ENCODE results near the gene DNAJC19. TPM values are rescaled to one million over a fixed set of nuclear protein-coding genes. Genes with fewer than 3 reads are reported as not detected.

DNAJC19 gene
- total RNA-seq, 1 experiment from 2014 or later: 86.9 TPM

GRCh38 chr3:181017690-181018089 is 28.2 kb upstream of the DNAJC19 start:
- POLR2A ChIA-PET (ENCODE audit: unreplicated experiment): no interaction called here

DNA sequence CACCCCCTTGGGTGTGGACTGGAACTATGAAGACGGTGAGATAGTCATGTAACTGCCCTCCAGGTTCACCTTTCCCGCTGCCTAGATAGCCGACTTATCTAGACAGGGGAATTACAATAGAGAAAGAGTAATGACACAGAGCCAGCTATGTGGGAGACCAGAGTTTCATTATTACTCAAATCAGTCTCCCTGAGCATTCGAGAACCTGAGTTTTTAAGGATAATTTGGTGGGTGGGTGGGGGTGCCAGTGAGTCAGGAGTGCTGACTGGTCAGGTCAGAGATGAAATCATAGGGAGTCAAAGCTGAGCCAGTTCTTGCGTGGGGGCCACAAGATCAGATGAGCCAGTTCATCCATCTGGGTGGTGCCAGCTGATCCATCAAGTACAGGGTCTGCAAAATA is 19.7 kb upstream of the DNAJC19 start:
- H3K36me3 ChIP-seq (ENCODE audit: low read depth): no peaks in the 10 kb centered on the region
- ChIA-PET CTCF (no interaction called here), POLR2A (ENCODE audit: unreplicated experiment) (no interaction called here)
- no peak overlapping the region for H2AFZ ChIP-seq
- no peaks in the 10 kb centered on the region for H3K27me3 ChIP-seq (ENCODE audit: insufficient read depth, low read depth)
- intact Hi-C loops (cut with micrococcal nuclease; ENCODE audit: unreplicated experiment): no loop called here
- BruUV-seq (replicated peaks): no TSS peak
- H3K9me3 ChIP-seq (ENCODE audit: insufficient read depth, low read depth): no peaks in the 10 kb centered on the region
- H3K9me2 ChIP-seq (ENCODE audit: insufficient read depth): peaks cover 4% of the 10 kb centered on the region; the same call in 1 of the 2 replicates
- H3K79me2 ChIP-seq (ENCODE audit: low read depth): no peaks in the 10 kb centered on the region
- no peak overlapping the region for H3K4me2 ChIP-seq
- H3F3A ChIP-seq (ENCODE audit: insufficient read depth, low read depth): no peaks in the 10 kb centered on the region
- H4K20me1 ChIP-seq (ENCODE audit: insufficient read depth): no peaks in the 10 kb centered on the region
- DNase-seq: no peak
- no peaks in the 10 kb centered on the region for H3K4me1 ChIP-seq (replicated peaks; ENCODE audit: insufficient read depth)
- TF ChIP-seq EZH2 (IDR thresholded peaks at IDR 0.05; ENCODE audit: low read depth): no peak
- TF ChIP-seq, protein P1, sequence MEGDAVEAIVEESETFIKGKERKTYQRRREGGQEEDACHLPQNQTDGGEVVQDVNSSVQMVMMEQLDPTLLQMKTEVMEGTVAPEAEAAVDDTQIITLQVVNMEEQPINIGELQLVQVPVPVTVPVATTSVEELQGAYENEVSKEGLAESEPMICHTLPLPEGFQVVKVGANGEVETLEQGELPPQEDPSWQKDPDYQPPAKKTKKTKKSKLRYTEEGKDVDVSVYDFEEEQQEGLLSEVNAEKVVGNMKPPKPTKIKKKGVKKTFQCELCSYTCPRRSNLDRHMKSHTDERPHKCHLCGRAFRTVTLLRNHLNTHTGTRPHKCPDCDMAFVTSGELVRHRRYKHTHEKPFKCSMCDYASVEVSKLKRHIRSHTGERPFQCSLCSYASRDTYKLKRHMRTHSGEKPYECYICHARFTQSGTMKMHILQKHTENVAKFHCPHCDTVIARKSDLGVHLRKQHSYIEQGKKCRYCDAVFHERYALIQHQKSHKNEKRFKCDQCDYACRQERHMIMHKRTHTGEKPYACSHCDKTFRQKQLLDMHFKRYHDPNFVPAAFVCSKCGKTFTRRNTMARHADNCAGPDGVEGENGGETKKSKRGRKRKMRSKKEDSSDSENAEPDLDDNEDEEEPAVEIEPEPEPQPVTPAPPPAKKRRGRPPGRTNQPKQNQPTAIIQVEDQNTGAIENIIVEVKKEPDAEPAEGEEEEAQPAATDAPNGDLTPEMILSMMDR (conservative IDR thresholded peaks at IDR 0.05): no peak
- H3K4me3 ChIP-seq: no peak overlapping the region
- no peak overlapping the region for H3K27ac ChIP-seq

More at GRCh38 chr3:181017690-181018089, 28.2 kb upstream of the DNAJC19 start:
- H3K4me1 ChIP-seq (replicated peaks; ENCODE audit: insufficient read depth): no peaks in the 10 kb centered on the region
- no TSS peak for BruUV-seq (replicated peaks)
- no peak for TF ChIP-seq EZH2 (IDR thresholded peaks at IDR 0.05; ENCODE audit: low read depth)
- TF ChIP-seq, protein P1 (conservative IDR thresholded peaks at IDR 0.05): no peak
- intact Hi-C loops (cut with micrococcal nuclease; ENCODE audit: unreplicated experiment): no loop called here
- CTCF ChIA-PET: no interaction called here
- peaks cover 4% of the 10 kb centered on the region; the same call in 1 of the 2 replicates for H3K9me2 ChIP-seq (ENCODE audit: insufficient read depth)
- no peaks in the 10 kb centered on the region for H4K20me1 ChIP-seq (ENCODE audit: insufficient read depth)
- no peaks in the 10 kb centered on the region for H3K36me3 ChIP-seq (ENCODE audit: low read depth)
- DNase-seq: no peak
- no peaks in the 10 kb centered on the region for H3F3A ChIP-seq (ENCODE audit: insufficient read depth, low read depth)
- no peak overlapping the region for H2AFZ ChIP-seq
- H3K27ac ChIP-seq: no peak overlapping the region
- no peaks in the 10 kb centered on the region for H3K27me3 ChIP-seq (ENCODE audit: insufficient read depth, low read depth)
- H3K9me3 ChIP-seq (ENCODE audit: insufficient read depth, low read depth): no peaks in the 10 kb centered on the region
- H3K79me2 ChIP-seq (ENCODE audit: low read depth): no peaks in the 10 kb centered on the region
- no peak overlapping the region for H3K4me3 ChIP-seq
- no peak overlapping the region for H3K4me2 ChIP-seq

GRCh38 chr3:181008796-181009195 is 19.3 kb upstream of the DNAJC19 start:
- BruUV-seq (replicated peaks): no TSS peak
- H3K27ac ChIP-seq: no peak overlapping the region
- CTCF ChIA-PET: no interaction called here
- no peak overlapping the region for H3K4me2 ChIP-seq
- POLR2A ChIA-PET (ENCODE audit: unreplicated experiment): no interaction called here
- DNase-seq: no peak
- no peaks in the 10 kb centered on the region for H4K20me1 ChIP-seq (ENCODE audit: insufficient read depth)
- H3K4me3 ChIP-seq: no peak overlapping the region
- H3K36me3 ChIP-seq (ENCODE audit: low read depth): no peaks in the 10 kb centered on the region
- H3K9me2 ChIP-seq (ENCODE audit: insufficient read depth): peaks cover 4% of the 10 kb centered on the region; the same call in 1 of the 2 replicates
- no peaks in the 10 kb centered on the region for H3F3A ChIP-seq (ENCODE audit: insufficient read depth, low read depth)
- TF ChIP-seq, protein P1 (conservative IDR thresholded peaks at IDR 0.05): no peak
- TF ChIP-seq EZH2 (IDR thresholded peaks at IDR 0.05; ENCODE audit: low read depth): no peak
- no peaks in the 10 kb centered on the region for H3K79me2 ChIP-seq (ENCODE audit: low read depth)
- intact Hi-C loops (cut with micrococcal nuclease; ENCODE audit: unreplicated experiment): no loop called here
- no peaks in the 10 kb centered on the region for H3K9me3 ChIP-seq (ENCODE audit: insufficient read depth, low read depth)
- H3K27me3 ChIP-seq (ENCODE audit: insufficient read depth, low read depth): no peaks in the 10 kb centered on the region
- H3K4me1 ChIP-seq (replicated peaks; ENCODE audit: insufficient read depth): no peaks in the 10 kb centered on the region
- H2AFZ ChIP-seq: no peak overlapping the region
